Activated CD4-positive, CD25-positive, alpha-beta regulatory T cell treated with anti-CD3 and anti-CD28 coated beads, Interleukin-2, amount 50 U/mL, for 16 hours (primary cell): ENCODE measurements around the gene CHURC1.

Source experiments
- DNase-seq: peaks from one replicate; pipeline ENCODE4 v3.0.0-alpha.2; 2020; ENCODE audit warnings: low read depth, low spot score

CHURC1 gene

GRCh38 chr14:64938972-64939816, 24.9 kb downstream of the CHURC1 start:
- DNase-seq: no peak

- DNase-seq: no peak
Measured at GRCh38 chr14:64939817-64940190, 25.5 kb downstream of the CHURC1 start.

- DNase-seq: no peak
Measured at GRCh38 chr14:64940336-64940910, 26.2 kb downstream of the CHURC1 start.

- no peak for DNase-seq
Measured at GRCh38 chr14:64942531-64943111, 28.4 kb downstream of the CHURC1 start, which contains the start of gene GPX2. Gene GPX2, minus strand, starts transcription at chr14:64942745. Its CDS starts 19 bp downstream, at chr14:64942726.

GRCh38 chr14:64943556-64943955, 29.3 kb downstream of the CHURC1 start:
- no peak for DNase-seq

- DNase-seq: no peak
Measured at GRCh38 chr14:64944041-64944440, 29.8 kb downstream of the CHURC1 start.

GRCh38 chr14:64944861-64945260, 30.6 kb downstream of the CHURC1 start:
- no peak for DNase-seq

GRCh38 chr14:64945431-64946178, 31.4 kb downstream of the CHURC1 start:
- DNase-seq: no peak

GRCh38 chr14:64946310-64947045, 32.2 kb downstream of the CHURC1 start:
- DNase-seq: no peak

- DNase-seq: no peak
Measured at GRCh38 chr14:64947710-64948611, 33.7 kb downstream of the CHURC1 start.

GRCh38 chr14:64948612-64949210, 34.5 kb downstream of the CHURC1 start:
- no peak for DNase-seq

- DNase-seq: no peak
Measured at GRCh38 chr14:64950889-64951288, 36.6 kb downstream of the CHURC1 start.

- no peak for DNase-seq
Measured at GRCh38 chr14:64951291-64951690, 37.0 kb downstream of the CHURC1 start.

GRCh38 chr14:64951724-64952123, 37.5 kb downstream of the CHURC1 start:
- no peak for DNase-seq

- no peak for DNase-seq
Measured at GRCh38 chr14:64952598-64953309, 38.5 kb downstream of the CHURC1 start.

GRCh38 chr14:64953310-64953654, 39.0 kb downstream of the CHURC1 start:
- no peak for DNase-seq

GRCh38 chr14:64953661-64954060, 39.4 kb downstream of the CHURC1 start:
- DNase-seq: no peak

- DNase-seq: no peak
Measured at GRCh38 chr14:64954491-64955240, 40.4 kb downstream of the CHURC1 start.

GRCh38 chr14:64955297-64955696, 41.0 kb downstream of the CHURC1 start:
- no peak for DNase-seq
